ENCODE measurements around the gene MMS19.

The MMS19 gene

DNA sequence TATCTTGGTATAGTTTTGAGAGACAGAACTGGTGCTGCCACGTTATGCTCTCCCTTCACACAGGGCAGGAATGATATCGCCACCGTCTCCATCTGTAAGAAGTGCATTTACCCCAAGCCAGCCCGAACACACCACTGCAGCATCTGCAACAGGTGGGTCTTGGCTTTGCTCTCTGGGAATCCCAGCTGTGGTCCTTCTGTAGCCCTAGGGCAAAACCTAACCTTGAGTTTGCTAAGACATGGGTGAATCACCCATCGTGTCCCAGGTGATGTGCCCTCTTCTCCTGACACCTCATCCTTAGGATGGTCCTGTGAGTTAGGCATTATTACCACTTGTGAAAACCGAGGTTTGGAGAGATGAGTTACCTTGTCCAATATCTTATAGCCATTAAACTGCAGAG lies 45.9 kb downstream of the MMS19 start:
- TF ChIP-seq, protein P1, sequence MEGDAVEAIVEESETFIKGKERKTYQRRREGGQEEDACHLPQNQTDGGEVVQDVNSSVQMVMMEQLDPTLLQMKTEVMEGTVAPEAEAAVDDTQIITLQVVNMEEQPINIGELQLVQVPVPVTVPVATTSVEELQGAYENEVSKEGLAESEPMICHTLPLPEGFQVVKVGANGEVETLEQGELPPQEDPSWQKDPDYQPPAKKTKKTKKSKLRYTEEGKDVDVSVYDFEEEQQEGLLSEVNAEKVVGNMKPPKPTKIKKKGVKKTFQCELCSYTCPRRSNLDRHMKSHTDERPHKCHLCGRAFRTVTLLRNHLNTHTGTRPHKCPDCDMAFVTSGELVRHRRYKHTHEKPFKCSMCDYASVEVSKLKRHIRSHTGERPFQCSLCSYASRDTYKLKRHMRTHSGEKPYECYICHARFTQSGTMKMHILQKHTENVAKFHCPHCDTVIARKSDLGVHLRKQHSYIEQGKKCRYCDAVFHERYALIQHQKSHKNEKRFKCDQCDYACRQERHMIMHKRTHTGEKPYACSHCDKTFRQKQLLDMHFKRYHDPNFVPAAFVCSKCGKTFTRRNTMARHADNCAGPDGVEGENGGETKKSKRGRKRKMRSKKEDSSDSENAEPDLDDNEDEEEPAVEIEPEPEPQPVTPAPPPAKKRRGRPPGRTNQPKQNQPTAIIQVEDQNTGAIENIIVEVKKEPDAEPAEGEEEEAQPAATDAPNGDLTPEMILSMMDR (IDR thresholded peaks at IDR 0.05): no peak

DNA sequence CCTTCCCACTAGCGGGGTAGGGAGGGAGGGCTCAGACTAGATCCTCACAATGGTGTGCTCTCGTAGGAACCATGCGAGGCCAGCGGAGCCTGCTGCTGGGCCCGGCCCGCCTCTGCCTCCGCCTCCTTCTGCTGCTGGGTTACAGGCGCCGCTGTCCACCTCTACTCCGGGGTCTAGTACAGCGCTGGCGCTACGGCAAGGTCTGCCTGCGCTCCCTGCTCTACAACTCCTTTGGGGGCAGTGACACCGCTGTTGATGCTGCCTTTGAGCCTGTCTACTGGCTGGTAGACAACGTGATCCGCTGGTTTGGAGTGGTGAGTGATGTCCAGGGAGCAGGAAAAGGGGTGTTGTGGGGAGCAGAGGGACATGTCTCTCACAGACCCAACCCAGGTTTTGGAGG lies 46.6 kb downstream of the MMS19 start:
- TF ChIP-seq, protein P1 (IDR thresholded peaks at IDR 0.05): no peak

DNA sequence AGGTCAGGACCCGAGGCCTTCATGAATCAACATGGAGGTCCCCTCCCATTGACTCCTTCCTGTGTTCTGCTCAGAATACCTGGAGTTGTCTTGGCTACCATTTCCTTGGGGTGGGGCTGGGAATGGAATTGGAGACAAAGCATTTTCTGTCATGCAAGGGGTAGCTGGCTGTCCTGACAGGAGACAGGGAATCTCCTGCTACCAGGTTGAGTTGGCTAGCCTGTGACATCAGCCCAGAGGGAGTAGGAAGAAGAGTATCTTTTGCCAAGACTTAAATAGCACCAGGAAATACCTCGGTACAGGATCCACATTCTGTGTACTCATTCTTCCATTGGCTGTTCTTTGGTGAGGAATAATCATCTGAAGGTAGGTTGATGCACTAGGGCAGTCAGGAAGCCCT lies 47.4 kb downstream of the MMS19 start:
- TF ChIP-seq, protein P1 (IDR thresholded peaks at IDR 0.05): no peak

DNA sequence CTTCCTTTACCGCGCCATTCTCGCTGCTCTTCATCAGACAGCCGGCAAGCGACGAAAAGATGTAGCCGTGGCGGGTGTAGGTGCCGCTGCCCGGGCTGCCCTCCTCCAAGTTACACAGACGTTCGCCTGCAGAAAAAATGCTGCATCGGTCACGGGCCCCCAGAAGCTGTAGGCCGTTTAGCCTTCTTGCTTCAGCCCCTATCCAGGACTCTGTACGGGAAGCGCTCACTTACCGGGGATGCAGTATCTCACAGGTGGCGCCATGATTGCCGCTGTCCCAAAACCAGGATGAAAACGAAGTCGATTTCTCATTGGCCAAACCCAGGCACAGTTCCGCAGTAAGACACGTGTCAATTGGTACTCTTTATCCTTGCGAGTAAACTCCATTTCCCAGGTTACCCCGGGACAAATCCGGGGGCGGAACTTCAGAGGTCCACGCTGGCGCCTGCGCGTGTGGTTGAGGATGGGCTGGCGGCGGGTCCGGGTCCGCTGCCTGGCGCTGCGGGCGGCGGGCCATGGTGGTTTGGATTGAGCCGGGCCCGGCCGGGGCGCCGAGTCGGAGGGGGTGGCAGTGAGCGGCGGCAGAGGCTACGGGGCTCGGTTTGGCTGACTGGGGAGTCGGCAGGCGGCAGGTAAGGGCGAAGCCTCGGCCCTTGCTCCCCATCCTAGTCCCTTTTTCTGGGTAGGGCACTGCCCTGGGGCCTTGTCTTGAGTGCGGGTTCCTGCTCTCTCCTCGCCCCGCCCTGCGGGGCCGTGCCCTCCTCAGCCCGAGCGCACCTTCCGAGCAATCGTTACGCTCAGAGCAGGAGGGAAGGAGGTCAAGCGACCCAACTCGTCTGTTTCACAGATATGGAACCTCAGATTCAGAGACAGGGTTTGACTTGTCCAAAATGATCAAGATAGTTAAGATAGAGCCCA lies 52.2 kb downstream of the MMS19 start, which contains the start of the genes EXOSC1 and ZDHHC16:
Gene EXOSC1, minus strand, starts transcription at position 285 of the 918 bp plus-strand sequence. Its CDS starts 21 bp downstream, at position 264.
Gene ZDHHC16, plus strand, starts transcription at position 454 of the 918 bp plus-strand sequence. CDS start 5,501 bp downstream, outside the sequence.
- TF ChIP-seq, protein P1 (IDR thresholded peaks at IDR 0.05): no peak

DNA sequence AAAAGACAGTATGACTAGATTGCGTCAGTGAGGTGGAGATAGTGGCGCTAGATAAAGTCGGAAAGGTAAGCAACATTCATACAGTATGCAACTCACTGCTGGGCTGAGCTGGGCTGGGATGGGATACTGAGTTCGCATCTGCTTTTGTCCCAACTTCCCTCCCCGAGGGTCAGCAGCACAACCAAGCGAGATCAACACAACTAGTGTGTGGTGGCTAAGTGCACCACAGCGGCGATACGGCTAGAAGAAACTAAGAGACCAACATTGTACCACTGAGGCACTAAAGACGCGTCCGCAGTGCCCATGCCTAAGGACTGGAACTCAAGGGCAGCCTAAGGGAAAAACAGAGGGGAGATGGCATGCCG lies 52.9 kb downstream of the MMS19 start:
- TF ChIP-seq, protein P1 (IDR thresholded peaks at IDR 0.05): no peak

DNA sequence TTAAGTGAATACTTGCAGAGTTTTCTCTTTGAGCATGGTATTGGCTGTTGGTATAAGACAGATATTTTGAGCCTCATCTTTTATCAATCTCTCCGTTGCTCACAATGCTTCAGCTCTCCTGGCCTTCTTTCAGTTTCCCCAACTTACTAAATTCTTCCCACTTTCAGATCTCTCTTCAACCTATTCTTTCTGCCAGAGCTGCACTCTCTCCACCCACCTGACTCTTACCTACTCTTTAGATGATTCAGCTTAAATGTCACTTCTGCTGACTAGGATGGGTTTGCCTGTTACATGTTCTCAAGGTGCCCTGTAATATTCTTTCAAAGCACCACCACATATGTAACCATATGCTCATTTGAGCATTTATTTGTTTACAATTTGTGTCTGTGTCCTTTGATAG lies 54.0 kb downstream of the MMS19 start:
- TF ChIP-seq, protein P1 (IDR thresholded peaks at IDR 0.05): no peak

DNA sequence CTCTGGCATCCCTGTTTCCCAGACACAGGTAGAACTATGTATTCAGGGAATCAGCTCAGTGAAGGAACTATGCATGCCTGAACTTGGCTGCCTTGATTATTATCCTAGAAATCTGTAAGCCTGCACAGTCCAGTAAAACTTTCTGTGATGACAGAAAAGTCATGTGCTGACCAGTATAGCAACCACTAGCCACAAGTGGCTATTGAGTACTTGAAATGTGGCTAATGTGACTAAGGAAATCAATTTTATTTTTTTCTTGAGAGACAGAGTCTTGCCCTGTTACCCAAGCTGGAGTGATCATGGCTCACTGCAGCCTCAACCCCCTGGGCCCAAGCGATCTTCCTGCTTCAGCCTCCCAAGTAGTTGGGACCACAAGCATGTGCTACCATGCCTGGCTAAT lies 55.9 kb downstream of the MMS19 start:
- TF ChIP-seq, protein P1 (IDR thresholded peaks at IDR 0.05): no peak
